Activated CD4-positive, CD25-positive, alpha-beta regulatory T cell treated with anti-CD3 and anti-CD28 coated beads, Interleukin-2, amount 50 U/mL, for 24 hours (primary cell): ENCODE results near the gene UEVLD.

ENCODE experiments used
- ATAC-seq, 2 donors: fragments of 150-1000 bp; cut with Tn5 transposase; one replicate each; pipeline ENCODE4 v1.10.0; 2021; ENCODE audit warnings: mild to moderate bottlenecking in 1 of 2, moderate library complexity in 1 of 2

The UEVLD gene

DNA sequence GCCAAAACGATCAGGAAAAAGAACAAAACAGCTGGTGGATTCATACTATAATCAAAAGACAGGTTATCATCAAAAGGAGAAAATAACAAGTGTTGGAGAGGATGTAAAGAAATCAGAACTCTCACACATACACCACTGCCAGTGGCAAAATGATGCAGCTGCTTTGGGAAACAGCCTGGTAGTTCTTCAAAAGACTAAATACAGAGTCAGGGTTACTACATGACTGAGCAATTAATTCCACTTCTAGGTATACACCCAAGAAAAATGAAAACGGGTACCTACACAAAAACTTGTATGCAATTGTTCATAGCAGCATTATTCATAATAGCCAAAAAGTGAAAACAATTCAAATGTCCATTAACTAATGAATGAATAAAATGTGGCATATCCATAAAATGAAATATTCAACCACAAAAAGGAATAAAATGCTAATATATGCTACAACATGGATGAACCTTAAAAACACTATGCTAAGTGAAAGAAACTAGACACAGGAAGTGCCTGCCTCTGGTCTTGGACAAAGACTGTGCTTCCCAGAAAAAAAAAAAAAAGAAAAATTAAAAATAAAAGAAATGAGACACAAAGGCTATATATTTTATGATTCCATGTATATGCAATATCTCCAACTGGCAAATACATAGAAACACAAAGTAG is 8.3 kb downstream of the UEVLD start:
- no peak for ATAC-seq

DNA sequence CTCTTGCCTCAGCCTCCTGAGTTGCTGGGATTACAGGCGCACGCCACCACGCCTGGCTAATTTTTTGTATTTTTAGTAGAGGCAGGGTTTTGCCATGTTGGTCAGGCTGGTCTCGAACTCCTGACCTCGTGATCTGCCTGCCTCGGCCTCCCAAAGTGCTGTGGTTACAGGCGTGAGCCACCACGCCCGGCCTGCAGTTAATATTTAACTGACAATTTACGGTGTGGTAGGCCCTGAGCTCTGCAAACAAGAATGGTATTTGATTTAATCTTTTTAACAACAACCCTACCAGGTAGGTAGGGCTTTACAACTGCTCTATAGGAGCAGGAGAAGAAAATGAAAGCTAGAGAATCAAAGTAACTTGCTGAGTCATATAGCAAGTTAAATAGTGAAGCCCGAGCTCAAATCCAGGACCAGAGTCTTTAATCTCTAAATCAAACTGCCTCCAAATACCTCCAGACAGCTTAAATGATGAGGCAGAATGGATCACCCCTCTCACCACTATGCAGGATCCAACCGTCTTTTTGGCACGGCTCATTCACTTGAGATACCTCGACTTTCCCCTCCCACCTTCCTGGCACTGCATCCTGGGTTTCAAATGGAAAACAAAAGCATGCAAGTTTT is 9.4 kb downstream of the UEVLD start:
- ATAC-seq, result peak; percentile 84 to 85

DNA sequence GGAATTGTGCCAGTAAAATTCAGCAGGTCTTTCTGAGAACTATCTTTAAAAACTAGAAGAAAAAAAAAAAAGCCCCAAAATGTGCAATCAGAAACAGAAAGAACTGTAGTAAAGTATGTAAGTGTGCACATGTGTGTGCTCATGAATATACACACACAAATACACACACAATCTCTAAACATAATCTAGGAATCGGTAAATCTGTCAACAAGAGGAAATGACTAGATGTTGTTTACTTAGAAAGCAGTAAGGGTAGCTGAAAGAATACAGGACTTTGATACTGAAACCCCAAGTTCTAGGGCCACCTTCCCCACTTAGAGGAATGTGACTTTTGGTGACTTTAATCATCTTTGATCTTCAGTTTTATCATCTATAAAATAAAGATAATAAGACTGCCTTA is 13.2 kb downstream of the UEVLD start:
- ATAC-seq, result no peak

DNA sequence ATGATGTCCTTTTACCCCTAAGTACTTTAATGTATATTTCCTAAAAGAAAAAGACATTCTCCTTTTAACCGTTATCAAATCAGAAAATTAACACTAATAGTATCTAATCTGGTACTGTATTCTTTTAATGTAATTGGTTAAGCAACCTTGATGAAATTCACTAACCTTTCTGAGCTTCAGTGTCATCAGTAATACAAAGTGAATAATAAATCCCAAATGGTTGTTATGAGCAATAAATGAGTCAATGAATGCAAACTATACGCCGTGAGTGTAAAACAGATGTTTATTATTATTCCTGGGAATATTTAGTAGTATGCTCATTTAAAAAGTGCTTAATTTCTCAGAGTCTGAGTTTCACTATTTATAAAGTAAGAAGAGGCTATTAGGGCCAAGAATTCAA is 21.5 kb downstream of the UEVLD start:
- no peak for ATAC-seq

GRCh38 chr11:18566406-18566805 is 22.1 kb downstream of the UEVLD start:
- no peak for ATAC-seq

GRCh38 chr11:18564149-18564548 is 24.4 kb downstream of the UEVLD start:
- ATAC-seq, result no peak

- ATAC-seq, result no peak
Observed at GRCh38 chr11:18563090-18563730, 25.3 kb downstream of the UEVLD start.

DNA sequence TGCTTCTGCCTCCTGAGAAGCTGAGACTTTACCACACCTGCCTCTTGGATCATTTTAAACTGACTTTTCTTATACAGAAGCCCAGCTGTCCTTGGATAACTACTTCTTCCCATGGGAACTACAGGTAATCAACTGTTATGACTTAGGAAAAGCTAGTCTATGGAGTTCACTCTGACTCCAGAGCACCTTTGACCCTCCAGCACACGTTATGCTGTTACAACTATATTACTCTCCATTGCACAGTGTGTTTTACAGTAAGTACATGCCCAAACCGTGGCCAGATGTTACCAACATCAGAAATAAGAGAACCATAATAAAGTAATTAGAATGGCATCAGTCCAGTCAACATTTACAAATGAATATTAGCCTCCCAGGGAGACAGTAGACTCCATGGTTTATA is 40.5 kb downstream of the UEVLD start:
- no peak for ATAC-seq

- ATAC-seq, result peak in 1 of 2 donors; percentile 58
Observed at GRCh38 chr11:18540207-18541009, 48.1 kb downstream of the UEVLD start.

DNA sequence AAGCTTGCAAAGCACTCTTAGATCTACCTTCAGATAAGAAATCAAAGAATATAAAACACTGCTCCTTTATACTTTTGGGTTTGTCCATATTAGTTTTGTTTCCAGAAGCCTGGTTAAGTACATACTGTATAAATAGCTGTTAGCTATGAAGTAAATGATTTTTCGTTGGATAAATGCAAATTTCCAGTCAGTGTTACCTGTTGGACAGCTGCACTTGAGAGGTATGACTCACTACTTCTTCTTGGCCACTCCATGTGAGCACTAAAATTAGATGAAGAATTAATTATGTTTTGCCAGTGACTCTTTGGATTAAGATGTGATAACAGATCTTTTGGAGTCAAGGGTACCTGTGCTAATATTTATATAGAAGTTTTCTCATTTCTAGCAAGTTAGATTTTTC is 52.3 kb downstream of the UEVLD start:
- ATAC-seq, result no peak

GRCh38 chr11:18534245-18534644 is 54.3 kb downstream of the UEVLD start:
- no peak for ATAC-seq

- ATAC-seq, result no peak
Observed at GRCh38 chr11:18533365-18533764, 55.2 kb downstream of the UEVLD start.

DNA sequence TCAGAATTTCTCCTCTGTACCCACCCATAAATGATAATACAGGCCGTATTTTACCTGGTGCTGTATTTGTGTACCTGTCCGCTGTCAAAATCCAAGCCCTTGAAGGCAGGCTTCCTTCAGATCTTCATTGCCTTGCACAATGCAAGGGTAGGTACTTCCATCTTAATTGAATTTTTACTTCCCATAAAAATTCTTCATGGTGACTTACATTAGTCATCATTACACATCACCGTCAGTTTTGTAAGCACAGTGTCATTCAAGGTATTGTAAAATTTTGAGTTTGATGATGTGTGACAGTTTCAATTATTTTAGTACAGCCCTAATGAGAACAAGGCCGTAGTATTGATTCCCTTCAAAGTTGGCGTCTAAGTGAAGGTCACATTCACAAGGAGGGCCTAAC is 61.0 kb downstream of the UEVLD start:
- peak in 1 of 2 donors; percentile 11 for ATAC-seq

DNA sequence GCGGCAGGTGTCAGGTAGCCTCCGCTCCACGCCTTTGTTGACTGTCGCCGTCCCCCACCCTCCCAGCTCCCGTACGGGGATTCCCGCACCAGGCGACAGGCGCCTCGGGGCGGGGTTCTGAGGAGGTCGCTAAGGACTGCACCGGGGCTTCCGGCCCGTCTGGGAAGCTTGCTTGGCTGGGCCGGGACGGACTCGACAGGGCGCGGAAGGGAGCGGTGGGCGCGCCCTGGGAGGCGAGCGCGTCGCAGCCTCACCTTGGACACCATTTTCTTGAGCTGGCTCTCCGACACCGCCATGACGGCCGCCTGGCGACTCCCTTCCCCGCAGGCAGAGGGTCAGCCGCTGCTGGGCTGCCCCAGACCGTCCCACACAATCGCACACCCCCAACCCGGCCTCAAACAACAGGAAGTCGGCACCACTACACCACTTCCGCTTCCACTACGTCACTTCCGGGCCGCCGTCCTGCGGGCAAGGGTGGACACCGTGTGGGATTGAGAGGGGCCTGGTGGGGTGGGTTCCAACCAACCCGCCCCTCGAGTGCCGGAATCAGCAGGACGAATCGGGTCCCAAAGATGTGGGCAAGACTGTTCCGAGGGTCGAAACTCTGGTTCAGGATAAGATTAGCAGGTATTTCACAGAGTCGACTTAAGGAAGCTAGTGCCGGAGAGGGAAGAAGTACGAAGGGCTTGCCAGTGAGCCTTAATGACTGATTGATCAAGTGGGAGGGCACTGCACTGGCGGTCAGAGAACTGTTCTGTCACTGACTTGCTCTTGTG is 61.8 kb downstream of the UEVLD start, which contains the start of gene TSG101:
TSS of gene TSG101 (minus strand) at position 422 of the 776 bp plus-strand sequence. CDS start at position 296, 126 bp downstream.
- ATAC-seq, result peak; percentile 91 to 94

DNA sequence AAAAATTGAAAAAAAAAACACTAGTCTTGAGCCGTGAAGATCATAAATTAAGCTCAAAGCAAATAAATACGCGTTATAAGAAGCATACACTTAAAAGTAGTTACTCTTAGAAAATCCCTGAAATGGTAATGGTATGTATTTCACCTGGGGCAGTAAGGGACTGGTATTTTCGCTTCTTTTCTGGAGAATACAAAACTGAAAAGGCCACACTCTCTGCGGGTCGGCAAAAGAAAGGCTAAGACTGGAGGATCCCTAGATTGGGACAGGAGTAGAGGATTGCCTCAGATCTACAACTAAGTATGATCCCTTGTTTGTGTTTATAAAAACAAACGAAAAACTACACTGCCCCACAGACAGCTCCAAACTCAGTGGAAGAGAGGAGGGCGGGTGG is 62.4 kb downstream of the UEVLD start:
- no peak for ATAC-seq

GRCh38 chr11:18524248-18524647 is 64.3 kb downstream of the UEVLD start:
- ATAC-seq, result no peak

DNA sequence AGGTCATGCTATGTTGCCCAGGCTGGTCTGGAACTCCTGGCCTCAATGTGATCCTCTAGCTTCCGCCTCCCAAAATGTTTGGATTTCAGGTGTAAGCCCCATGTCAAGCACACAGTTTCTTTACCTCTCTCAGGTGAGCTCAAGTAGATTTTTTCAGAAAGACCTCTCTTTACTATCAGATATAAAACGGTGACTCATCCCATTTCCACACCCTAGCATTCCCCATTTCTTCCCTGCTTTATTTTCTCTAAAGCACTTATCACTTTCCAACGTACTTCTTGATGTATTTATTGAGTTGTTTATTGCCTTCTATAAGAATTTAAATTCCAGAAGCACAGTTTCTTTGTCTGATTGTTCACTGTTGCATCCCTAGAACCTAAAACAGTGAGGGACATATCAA is 65.5 kb downstream of the UEVLD start:
- no peak for ATAC-seq

- no peak for ATAC-seq
Observed at GRCh38 chr11:18522388-18522787, 66.1 kb downstream of the UEVLD start.

GRCh38 chr11:18521122-18521521 is 67.4 kb downstream of the UEVLD start:
- ATAC-seq, result no peak

- ATAC-seq, result no peak
Observed at GRCh38 chr11:18502352-18502751, 86.2 kb downstream of the UEVLD start.

DNA sequence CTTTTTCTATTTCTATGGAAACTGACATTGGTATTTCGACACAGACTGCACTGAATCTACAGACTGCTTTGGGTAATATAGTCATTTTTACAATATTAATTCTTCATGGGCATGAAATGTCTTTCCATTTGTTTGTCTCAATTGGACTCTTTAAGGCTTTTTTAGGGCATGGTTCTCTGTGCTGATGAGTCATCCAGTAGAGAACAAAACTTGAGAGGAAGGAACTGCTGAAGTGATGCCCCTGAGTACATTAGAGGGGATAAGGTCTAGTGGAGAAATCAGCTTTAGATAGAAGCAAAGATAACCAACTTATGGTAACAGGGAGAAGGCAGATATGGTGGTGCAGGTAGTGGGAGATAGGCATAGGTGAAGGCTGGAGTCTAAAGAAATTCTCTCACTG is 86.9 kb downstream of the UEVLD start:
- no peak for ATAC-seq

DNA sequence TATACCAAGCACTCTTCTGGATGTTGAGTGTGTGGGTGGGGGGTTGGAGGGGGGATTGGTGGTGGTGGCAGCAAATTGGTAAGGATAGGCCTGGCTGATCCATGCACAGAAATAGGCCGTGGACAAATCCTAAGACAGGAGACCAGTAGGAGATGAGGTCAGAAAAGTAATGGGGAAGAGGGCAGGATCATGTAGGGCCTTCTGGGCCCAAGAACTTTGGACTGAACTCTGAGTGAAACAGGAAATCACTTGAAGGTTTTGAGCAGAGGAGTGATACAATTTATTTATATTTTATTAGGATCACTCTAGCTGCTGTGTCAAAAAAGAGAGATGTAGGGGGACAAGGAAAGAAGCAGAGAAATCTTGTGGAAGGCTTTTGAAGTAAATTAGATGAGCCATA is 90.5 kb downstream of the UEVLD start:
- ATAC-seq, result no peak

- no peak for ATAC-seq
Observed at GRCh38 chr11:18495703-18496102, 92.8 kb downstream of the UEVLD start.
